ENCODE data around the gene TGFB2.

DNA sequence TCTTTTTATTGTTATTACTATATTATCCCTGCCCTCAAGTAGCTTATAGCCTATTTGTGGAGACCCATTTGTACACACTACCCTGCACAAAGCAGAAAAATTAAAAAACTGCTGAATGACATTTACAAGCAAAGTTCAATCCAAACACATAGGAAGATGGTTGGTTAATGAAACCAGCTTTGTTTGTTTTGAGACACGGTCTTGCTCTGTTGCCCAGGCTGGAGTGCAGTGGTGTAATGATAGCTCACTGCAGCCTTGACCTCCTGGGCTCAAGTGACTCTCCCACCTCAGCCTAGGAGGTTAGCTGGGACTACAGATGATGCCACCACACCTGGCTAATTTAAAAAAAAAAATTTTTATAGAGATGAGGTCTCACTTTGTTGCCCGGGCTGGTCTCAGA is 31.6 kb downstream of the TGFB2 start:
- TF ChIP-seq, protein P1, sequence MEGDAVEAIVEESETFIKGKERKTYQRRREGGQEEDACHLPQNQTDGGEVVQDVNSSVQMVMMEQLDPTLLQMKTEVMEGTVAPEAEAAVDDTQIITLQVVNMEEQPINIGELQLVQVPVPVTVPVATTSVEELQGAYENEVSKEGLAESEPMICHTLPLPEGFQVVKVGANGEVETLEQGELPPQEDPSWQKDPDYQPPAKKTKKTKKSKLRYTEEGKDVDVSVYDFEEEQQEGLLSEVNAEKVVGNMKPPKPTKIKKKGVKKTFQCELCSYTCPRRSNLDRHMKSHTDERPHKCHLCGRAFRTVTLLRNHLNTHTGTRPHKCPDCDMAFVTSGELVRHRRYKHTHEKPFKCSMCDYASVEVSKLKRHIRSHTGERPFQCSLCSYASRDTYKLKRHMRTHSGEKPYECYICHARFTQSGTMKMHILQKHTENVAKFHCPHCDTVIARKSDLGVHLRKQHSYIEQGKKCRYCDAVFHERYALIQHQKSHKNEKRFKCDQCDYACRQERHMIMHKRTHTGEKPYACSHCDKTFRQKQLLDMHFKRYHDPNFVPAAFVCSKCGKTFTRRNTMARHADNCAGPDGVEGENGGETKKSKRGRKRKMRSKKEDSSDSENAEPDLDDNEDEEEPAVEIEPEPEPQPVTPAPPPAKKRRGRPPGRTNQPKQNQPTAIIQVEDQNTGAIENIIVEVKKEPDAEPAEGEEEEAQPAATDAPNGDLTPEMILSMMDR (IDR thresholded peaks at IDR 0.05) = no peak
- TF ChIP-seq POLR2A (IDR thresholded peaks at IDR 0.05) = no peak

Measured in thyroid gland (tissue), 4 donors.